HEK293 (cell line): ENCODE data around the gene MAPKAP1.

Source experiments
- CTCF ChIA-PET: fragments of 350-600 bp; formaldehyde crosslinking; extraction: SDS; loops from one replicate; lab custom pipeline; 2021; ENCODE audit warnings: antibody characterized with exemption; lab: Yijun Ruan, JAX
- POLR2A ChIA-PET: fragments of 300-600 bp; formaldehyde crosslinking; extraction: SDS; loops from one replicate; lab custom pipeline; 2020; ENCODE audit warnings: antibody characterized with exemption, inconsistent platforms; lab: Yijun Ruan, JAX
- H3K27ac ChIP-seq: fragments of 200-500 bp; sonication (Bioruptor generic); 2 replicates; pipeline ENCODE4 v1.5.1; 2014; ENCODE audit warnings: low read depth, low read length, control low read depth, inconsistent platforms; ENCODE audit errors: extremely low read depth
- H3K36me3 ChIP-seq, 2 experiments: fragments of 200-500 bp in 1 of 2; sonication (Bioruptor generic) in 1 of 2; 1 replicate in 1 of 2; 2 replicates in 1 of 2; pipeline ENCODE4 v1.5.1; 2014 to 2017; ENCODE audit warnings: inconsistent platforms in 2 of 2, low read length in 2 of 2; ENCODE audit not compliant: control insufficient read depth in 2 of 2, insufficient read depth in 1 of 2
- H3K4me1 ChIP-seq: fragments of 200-500 bp; sonication (Bioruptor generic); 2 replicates; pipeline ENCODE4 v1.5.1; 2014; ENCODE audit warnings: mild to moderate bottlenecking, low read length, inconsistent platforms; ENCODE audit not compliant: control insufficient read depth, insufficient read depth
- H3K4me3 ChIP-seq: 2 replicates; pipeline ENCODE4 v1.5.1; 2011; ENCODE audit warnings: low read depth, mild to moderate bottlenecking, control low read depth, low read length, moderate library complexity
- H3K9me3 ChIP-seq: fragments of 200-500 bp; sonication (Bioruptor generic); 2 replicates; pipeline ENCODE4 v1.5.1; 2014; ENCODE audit warnings: low read depth, low read length, inconsistent platforms; ENCODE audit not compliant: control insufficient read depth, insufficient read depth
- GLIS2 ChIP-seq: fragments of 450-650 bp; formaldehyde crosslinking; IDR thresholded peaks from 2 replicates; pipeline ENCODE4 v1.5.1; 2016; ENCODE audit warnings: missing biosample characterization, missing genetic modification characterization
- IKZF3 ChIP-seq: fragments of 450-650 bp; IDR thresholded peaks from 2 replicates; pipeline ENCODE4 v1.5.0; 2018; ENCODE audit warnings: missing biosample characterization, mild to moderate bottlenecking, missing genetic modification characterization, moderate library complexity
- KLF1 ChIP-seq: fragments of 450-650 bp; formaldehyde crosslinking; IDR thresholded peaks from 2 replicates; pipeline ENCODE4 v1.5.1; 2016; ENCODE audit warnings: missing biosample characterization, missing genetic modification characterization
- KLF10 ChIP-seq: fragments of 450-650 bp; IDR thresholded peaks from 2 replicates; pipeline ENCODE4 v1.5.1; 2018; ENCODE audit warnings: missing biosample characterization, mild to moderate bottlenecking, missing genetic modification characterization
- KLF16 ChIP-seq: fragments of 450-650 bp; formaldehyde crosslinking; IDR thresholded peaks from 2 replicates; pipeline ENCODE4 v1.5.1; 2017; ENCODE audit warnings: missing biosample characterization, missing genetic modification characterization
- ZBTB1 ChIP-seq: fragments of 450-650 bp; formaldehyde crosslinking; IDR thresholded peaks from 2 replicates; pipeline ENCODE4 v1.5.1; 2016; ENCODE audit warnings: missing biosample characterization, missing genetic modification characterization
- ZFP41 ChIP-seq: fragments of 450-650 bp; formaldehyde crosslinking; IDR thresholded peaks from 2 replicates; pipeline ENCODE4 v1.5.1; 2016; ENCODE audit warnings: missing biosample characterization, missing genetic modification characterization, borderline replicate concordance
- ZIC2 ChIP-seq: fragments of 450-650 bp; formaldehyde crosslinking; IDR thresholded peaks from 2 replicates; pipeline ENCODE4 v1.5.1; 2016; ENCODE audit warnings: missing biosample characterization, missing genetic modification characterization
- ZNF223 ChIP-seq: fragments of 450-650 bp; formaldehyde crosslinking; IDR thresholded peaks from 2 replicates; pipeline ENCODE4 v1.5.1; 2016; ENCODE audit warnings: missing biosample characterization, missing genetic modification characterization
- ZNF24 ChIP-seq: fragments of 450-650 bp; formaldehyde crosslinking; IDR thresholded peaks from 2 replicates; pipeline ENCODE4 v1.5.1; 2016; ENCODE audit warnings: missing biosample characterization, missing genetic modification characterization
- ZNF311 ChIP-seq: fragments of 450-650 bp; formaldehyde crosslinking; IDR thresholded peaks from 2 replicates; pipeline ENCODE4 v1.5.1; 2017; ENCODE audit warnings: missing biosample characterization, missing genetic modification characterization, borderline replicate concordance
- ZNF341 ChIP-seq: fragments of 450-650 bp; formaldehyde crosslinking; IDR thresholded peaks from 2 replicates; pipeline ENCODE4; 2016; ENCODE audit warnings: low read depth, missing biosample characterization, missing genetic modification characterization
- ZNF548 ChIP-seq: fragments of 450-650 bp; formaldehyde crosslinking; IDR thresholded peaks from 2 replicates; pipeline ENCODE4 v1.5.1; 2016; ENCODE audit warnings: missing biosample characterization, missing genetic modification characterization
- ZNF558 ChIP-seq: fragments of 450-650 bp; formaldehyde crosslinking; IDR thresholded peaks from 2 replicates; pipeline ENCODE4 v1.5.1; 2016; ENCODE audit warnings: missing biosample characterization, missing genetic modification characterization
- ZNF596 ChIP-seq: fragments of 450-650 bp; IDR thresholded peaks from 2 replicates; pipeline ENCODE4 v1.5.0; 2018; ENCODE audit warnings: missing biosample characterization, mild to moderate bottlenecking, missing genetic modification characterization, moderate library complexity
- ZNF837 ChIP-seq: fragments of 450-650 bp; formaldehyde crosslinking; IDR thresholded peaks from 2 replicates; pipeline ENCODE4 v1.5.1; 2016; ENCODE audit warnings: missing biosample characterization, missing genetic modification characterization
- ZSCAN16 ChIP-seq: fragments of 450-650 bp; formaldehyde crosslinking; IDR thresholded peaks from 2 replicates; pipeline ENCODE4 v1.5.1; 2016; ENCODE audit warnings: missing biosample characterization, missing genetic modification characterization
- TF ChIP-seq, protein P1 (sequence below): fragments of 450-650 bp; formaldehyde crosslinking; IDR thresholded peaks from 2 replicates; pipeline ENCODE4 v1.5.1; 2016; ENCODE audit warnings: missing biosample characterization, missing genetic modification characterization
- TF ChIP-seq, protein P2 (sequence below): fragments of 450-650 bp; formaldehyde crosslinking; IDR thresholded peaks from 2 replicates; pipeline ENCODE4 v1.5.1; 2016; ENCODE audit warnings: missing biosample characterization, missing genetic modification characterization
- TF ChIP-seq, protein P3 (sequence below): fragments of 450-650 bp; formaldehyde crosslinking; IDR thresholded peaks from 2 replicates; pipeline ENCODE4 v1.5.1; 2016; ENCODE audit warnings: missing biosample characterization, missing genetic modification characterization
- TF ChIP-seq, protein P4 (sequence below): sonication (generic); formaldehyde crosslinking; IDR thresholded peaks from 2 replicates; pipeline ENCODE4 v1.8.1; 2022; ENCODE audit warnings: mild to moderate bottlenecking, moderate library complexity, missing genetic modification reagents
- TF ChIP-seq, protein P5 (sequence below): fragments of 450-650 bp; formaldehyde crosslinking; IDR thresholded peaks from 2 replicates; pipeline ENCODE4 v1.5.1; 2017; ENCODE audit warnings: missing biosample characterization, missing genetic modification characterization

Gene MAPKAP1

DNA sequence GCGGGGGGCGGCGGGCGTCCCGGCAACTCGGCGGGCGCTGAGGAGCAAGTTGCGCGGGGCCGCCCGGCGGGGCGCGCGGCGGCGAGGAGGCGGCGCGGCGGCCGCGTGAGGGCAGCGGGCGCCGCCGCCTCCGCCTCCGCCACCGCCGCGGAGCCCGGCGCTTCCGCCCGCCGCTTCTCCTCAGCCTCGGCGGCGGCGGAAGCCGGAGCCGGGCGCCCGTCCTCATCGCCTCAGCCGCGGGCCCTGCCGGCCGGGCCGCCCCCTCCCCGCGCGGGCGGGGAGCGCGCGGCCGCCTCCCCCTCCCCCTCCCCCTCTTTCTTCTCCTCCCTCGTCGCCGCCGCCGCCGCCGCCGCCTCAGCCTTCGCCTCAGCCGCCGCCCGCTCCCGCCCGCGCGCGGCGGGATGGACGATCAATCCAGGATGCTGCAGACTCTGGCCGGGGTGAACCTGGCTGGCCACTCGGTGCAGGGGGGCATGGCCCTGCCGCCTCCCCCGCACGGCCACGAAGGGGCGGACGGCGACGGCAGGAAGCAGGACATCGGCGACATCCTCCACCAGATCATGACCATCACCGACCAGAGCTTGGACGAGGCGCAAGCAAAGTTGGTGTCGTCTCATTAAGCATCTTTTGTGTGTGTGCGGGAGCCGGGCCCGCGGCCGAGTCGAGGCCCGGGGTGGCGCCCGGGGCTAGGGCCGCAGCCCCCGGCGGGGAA, 40.2 kb upstream of the MAPKAP1 start, which contains the start of gene PBX3 (continued):
- no peak for TF ChIP-seq ZNF24
- peak; percentile 46; the same call in 1 of the 2 replicates for TF ChIP-seq GLIS2 (tag by site-specific recombination)
- TF ChIP-seq, all 188 proteins: peak for 12

DNA sequence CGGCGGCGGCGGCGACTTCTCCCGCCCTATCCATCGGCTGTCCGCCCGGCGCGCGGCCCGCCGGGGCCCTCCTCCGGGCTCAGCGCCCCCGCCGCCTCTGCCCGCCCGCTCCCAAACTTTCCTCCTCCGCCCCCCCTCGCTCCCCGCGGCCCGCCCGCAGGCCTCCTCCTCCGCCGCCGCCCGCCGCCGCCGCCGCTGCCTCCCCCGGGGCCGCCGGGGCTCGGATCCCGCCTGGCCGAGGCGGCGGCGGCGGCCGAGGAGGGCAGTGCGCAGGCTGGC, 39.7 kb upstream of the MAPKAP1 start:
- H3K27ac ChIP-seq: peak overlapping the region; percentile 95
- CTCF ChIA-PET: interaction anchor here (1.7 kb wide), 1 partner anchor 339 kb away, joined by 8 read pairs; no protein-coding TSS in a partner anchor
- peak overlapping the region; percentile 69 for H3K4me3 ChIP-seq
- POLR2A ChIA-PET: interaction anchor here (0.6 to 2.3 kb wide), 3 partner anchors 40 to 1697 kb away, joined by 4 to 20 read pairs (median 6); partner anchors contain the start of gene MAPKAP1
- TF ChIP-seq ZNF223 (tag by site-specific recombination) (no peak), ZNF837 (tag by site-specific recombination) (no peak), ZNF558 (tag by site-specific recombination) (no peak), ZNF548 (no peak), ZNF311 (no peak)
- H3K36me3 ChIP-seq: 0 out of 3 replicates have a peak, but pooled peaks cover 0 to 4% of the 10 kb centered on the region in 2 experiments
- H3K4me1 ChIP-seq: peaks cover 20% of the 10 kb centered on the region
- no peaks in the 10 kb centered on the region for H3K9me3 ChIP-seq

DNA sequence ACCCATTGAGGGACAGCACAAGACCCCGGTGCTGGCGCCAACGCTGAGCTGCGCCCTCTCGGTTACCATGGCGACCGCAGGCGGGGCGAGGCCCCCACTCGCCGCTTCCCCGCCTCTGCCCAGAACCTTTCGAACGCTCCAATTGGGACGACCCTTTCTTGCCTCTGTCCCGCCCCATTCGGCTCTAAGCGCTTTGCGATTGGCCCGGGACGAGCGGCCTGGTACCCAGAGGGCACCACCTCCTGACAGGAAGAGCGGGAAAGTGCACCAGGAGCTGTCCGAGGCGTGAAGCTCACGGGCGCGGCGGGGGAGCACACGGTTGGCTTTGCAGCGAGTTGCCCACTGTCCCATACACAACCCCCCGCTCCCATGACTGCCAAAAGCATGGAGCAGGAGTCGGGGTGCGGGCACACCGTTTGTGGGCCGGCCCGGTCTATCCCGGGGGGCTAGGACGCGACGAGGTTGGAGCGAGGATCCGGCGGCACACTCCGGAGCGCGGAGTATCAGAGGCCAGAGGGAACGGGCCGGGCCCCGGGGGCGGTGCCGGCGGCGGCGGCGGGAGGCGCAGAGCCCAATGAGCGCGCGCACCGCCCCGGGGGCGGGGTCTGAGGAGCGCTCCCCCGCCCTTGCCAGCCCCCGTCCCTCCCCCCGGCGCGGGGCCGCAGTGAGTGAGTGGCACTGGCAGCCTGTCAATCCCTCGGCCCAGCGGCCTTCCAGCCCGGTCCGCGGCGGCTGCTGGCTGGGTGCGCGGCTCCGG, 39.2 kb upstream of the MAPKAP1 start:
- Histone ChIP-seq H3K4me3 (peak overlapping the region; percentile 69), H3K9me3 (no peaks in the 10 kb centered on the region), H3K36me3 (0 out of 3 replicates have a peak, but pooled peaks cover 0 to 4% of the 10 kb centered on the region in 2 experiments), H3K27ac (peak overlapping the region; percentile 95), H3K4me1 (peaks cover 18% of the 10 kb centered on the region)
- POLR2A ChIA-PET: interaction anchor here (0.6 to 2.3 kb wide), 8 partner anchors 10 to 1698 kb away, joined by 3 to 20 read pairs (median 4); partner anchors contain the start of genes HSPA5 and MAPKAP1
- CTCF ChIA-PET: interaction anchor here (1.1 to 1.7 kb wide), 2 partner anchors 20 to 339 kb away, joined by 3 to 8 read pairs; no protein-coding TSS in a partner anchor
- 0 out of 2 replicates have a peak, but pooled peaks have one; percentile 36 for TF ChIP-seq ZSCAN16 (tag by site-specific recombination)
- TF ChIP-seq, protein P1, sequence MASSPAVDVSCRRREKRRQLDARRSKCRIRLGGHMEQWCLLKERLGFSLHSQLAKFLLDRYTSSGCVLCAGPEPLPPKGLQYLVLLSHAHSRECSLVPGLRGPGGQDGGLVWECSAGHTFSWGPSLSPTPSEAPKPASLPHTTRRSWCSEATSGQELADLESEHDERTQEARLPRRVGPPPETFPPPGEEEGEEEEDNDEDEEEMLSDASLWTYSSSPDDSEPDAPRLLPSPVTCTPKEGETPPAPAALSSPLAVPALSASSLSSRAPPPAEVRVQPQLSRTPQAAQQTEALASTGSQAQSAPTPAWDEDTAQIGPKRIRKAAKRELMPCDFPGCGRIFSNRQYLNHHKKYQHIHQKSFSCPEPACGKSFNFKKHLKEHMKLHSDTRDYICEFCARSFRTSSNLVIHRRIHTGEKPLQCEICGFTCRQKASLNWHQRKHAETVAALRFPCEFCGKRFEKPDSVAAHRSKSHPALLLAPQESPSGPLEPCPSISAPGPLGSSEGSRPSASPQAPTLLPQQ (tag by site-specific recombination): peak; percentile 96
- peak; percentile 61 for TF ChIP-seq KLF10 (tag by site-specific recombination)
- TF ChIP-seq IKZF3 (tag by site-specific recombination): peak; percentile 82; the same call in 1 of the 2 replicates
- 0 out of 2 replicates have a peak, but pooled peaks have one; percentile 16 for TF ChIP-seq ZNF596
- TF ChIP-seq, protein P2, sequence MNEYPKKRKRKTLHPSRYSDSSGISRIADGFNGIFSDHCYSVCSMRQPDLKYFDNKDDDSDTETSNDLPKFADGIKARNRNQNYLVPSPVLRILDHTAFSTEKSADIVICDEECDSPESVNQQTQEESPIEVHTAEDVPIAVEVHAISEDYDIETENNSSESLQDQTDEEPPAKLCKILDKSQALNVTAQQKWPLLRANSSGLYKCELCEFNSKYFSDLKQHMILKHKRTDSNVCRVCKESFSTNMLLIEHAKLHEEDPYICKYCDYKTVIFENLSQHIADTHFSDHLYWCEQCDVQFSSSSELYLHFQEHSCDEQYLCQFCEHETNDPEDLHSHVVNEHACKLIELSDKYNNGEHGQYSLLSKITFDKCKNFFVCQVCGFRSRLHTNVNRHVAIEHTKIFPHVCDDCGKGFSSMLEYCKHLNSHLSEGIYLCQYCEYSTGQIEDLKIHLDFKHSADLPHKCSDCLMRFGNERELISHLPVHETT (tag by site-specific recombination): no peak
- TF ChIP-seq, protein P3, sequence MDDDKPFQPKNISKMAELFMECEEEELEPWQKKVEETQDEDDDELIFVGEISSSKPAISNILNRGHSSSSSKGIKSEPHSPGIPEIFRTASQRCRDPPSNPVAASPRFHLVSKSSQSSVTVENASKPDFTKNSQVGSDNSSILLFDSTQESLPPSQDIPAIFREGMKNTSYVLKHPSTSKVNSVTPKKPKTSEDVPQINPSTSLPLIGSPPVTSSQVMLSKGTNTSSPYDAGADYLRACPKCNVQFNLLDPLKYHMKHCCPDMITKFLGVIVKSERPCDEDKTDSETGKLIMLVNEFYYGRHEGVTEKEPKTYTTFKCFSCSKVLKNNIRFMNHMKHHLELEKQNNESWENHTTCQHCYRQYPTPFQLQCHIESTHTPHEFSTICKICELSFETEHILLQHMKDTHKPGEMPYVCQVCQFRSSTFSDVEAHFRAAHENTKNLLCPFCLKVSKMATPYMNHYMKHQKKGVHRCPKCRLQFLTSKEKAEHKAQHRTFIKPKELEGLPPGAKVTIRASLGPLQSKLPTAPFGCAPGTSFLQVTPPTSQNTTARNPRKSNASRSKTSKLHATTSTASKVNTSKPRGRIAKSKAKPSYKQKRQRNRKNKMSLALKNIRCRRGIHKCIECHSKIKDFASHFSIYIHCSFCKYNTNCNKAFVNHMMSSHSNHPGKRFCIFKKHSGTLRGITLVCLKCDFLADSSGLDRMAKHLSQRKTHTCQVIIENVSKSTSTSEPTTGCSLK (tag by site-specific recombination): no peak
- no peak for TF ChIP-seq ZFP41 (tag by site-specific recombination)
- TF ChIP-seq KLF1 (tag by site-specific recombination): peak; percentile 72
- TF ChIP-seq ZNF223 (tag by site-specific recombination): peak; percentile 56; the same call in 1 of the 2 replicates
- TF ChIP-seq ZNF341: peak; percentile 97
- TF ChIP-seq, protein P4, sequence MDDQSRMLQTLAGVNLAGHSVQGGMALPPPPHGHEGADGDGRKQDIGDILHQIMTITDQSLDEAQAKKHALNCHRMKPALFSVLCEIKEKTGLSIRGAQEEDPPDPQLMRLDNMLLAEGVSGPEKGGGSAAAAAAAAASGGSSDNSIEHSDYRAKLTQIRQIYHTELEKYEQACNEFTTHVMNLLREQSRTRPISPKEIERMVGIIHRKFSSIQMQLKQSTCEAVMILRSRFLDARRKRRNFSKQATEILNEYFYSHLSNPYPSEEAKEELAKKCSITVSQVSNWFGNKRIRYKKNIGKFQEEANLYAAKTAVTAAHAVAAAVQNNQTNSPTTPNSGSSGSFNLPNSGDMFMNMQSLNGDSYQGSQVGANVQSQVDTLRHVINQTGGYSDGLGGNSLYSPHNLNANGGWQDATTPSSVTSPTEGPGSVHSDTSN: peak; percentile 95
- TF ChIP-seq ZIC2 (tag by site-specific recombination): peak; percentile 74
- TF ChIP-seq ZBTB1: no peak
- TF ChIP-seq, protein P5, sequence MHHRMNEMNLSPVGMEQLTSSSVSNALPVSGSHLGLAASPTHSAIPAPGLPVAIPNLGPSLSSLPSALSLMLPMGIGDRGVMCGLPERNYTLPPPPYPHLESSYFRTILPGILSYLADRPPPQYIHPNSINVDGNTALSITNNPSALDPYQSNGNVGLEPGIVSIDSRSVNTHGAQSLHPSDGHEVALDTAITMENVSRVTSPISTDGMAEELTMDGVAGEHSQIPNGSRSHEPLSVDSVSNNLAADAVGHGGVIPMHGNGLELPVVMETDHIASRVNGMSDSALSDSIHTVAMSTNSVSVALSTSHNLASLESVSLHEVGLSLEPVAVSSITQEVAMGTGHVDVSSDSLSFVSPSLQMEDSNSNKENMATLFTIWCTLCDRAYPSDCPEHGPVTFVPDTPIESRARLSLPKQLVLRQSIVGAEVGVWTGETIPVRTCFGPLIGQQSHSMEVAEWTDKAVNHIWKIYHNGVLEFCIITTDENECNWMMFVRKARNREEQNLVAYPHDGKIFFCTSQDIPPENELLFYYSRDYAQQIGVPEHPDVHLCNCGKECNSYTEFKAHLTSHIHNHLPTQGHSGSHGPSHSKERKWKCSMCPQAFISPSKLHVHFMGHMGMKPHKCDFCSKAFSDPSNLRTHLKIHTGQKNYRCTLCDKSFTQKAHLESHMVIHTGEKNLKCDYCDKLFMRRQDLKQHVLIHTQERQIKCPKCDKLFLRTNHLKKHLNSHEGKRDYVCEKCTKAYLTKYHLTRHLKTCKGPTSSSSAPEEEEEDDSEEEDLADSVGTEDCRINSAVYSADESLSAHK (tag by site-specific recombination): peak; percentile 39; the same call in 1 of the 2 replicates
- TF ChIP-seq KLF16: peak; percentile 87
